ENCODE measurements around the gene FMNL1. TPM values are rescaled to one million over a fixed set of nuclear protein-coding genes. Genes with fewer than 3 reads are reported as not detected.

Gene FMNL1, protein sequence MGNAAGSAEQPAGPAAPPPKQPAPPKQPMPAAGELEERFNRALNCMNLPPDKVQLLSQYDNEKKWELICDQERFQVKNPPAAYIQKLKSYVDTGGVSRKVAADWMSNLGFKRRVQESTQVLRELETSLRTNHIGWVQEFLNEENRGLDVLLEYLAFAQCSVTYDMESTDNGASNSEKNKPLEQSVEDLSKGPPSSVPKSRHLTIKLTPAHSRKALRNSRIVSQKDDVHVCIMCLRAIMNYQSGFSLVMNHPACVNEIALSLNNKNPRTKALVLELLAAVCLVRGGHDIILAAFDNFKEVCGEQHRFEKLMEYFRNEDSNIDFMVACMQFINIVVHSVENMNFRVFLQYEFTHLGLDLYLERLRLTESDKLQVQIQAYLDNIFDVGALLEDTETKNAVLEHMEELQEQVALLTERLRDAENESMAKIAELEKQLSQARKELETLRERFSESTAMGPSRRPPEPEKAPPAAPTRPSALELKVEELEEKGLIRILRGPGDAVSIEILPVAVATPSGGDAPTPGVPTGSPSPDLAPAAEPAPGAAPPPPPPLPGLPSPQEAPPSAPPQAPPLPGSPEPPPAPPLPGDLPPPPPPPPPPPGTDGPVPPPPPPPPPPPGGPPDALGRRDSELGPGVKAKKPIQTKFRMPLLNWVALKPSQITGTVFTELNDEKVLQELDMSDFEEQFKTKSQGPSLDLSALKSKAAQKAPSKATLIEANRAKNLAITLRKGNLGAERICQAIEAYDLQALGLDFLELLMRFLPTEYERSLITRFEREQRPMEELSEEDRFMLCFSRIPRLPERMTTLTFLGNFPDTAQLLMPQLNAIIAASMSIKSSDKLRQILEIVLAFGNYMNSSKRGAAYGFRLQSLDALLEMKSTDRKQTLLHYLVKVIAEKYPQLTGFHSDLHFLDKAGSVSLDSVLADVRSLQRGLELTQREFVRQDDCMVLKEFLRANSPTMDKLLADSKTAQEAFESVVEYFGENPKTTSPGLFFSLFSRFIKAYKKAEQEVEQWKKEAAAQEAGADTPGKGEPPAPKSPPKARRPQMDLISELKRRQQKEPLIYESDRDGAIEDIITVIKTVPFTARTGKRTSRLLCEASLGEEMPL
- total RNA-seq = 100 to 1,000 TPM; 465 to 477 TPM

DNA sequence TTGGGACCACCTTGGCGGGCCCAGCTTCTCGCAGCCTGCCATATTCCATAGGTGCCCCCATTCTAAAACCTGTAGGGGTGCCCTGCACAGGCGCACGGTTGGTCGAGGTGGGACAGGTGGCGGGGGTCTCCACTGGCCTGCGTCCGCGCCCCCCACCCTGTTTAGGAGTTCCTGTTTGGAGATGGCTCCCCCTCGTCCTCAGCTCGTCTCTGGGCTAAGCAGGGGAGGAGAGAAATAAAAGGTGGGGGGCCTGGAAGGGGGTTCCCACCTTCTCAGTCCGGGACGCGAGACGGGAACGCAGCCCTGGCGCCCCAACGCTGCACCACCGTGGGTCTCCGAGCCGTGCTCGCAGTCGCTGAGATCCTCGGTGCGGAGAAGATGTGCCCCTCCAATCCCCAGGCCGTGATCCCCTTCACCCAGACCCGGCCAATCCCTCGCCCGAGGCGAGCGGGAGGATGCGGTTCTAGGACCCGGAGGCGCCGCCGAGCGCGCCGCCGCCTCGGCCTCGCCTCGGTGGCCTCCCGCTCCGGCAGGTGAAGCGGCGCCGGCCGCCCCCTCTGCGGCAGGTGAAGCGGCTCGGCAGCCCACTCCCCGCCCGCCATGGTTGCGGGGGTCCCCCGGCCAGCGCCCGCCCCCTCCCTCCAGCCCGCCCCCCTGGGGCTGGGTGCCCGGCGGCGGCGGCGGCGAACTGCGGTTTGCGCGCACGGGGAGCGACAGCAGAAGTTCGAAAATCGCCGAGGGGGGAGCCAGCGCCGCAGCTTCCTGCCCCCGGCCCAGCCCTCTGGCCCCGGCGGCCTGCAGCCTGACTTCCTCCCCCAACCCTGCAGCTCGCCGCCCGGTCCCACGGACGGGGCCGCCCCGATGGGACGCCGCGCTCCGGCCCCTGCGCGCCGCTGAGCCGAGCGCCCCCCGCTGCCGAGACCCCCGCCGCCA lies at the start of gene FMNL1:
Gene FMNL1, plus strand, starts transcription at position 805 of the 933 bp plus-strand sequence. CDS start 240 bp downstream, outside the sequence.
- peak; percentile 81 for DNase-seq
- Mint-ChIP-seq H3K36me3 (ENCODE audit: low read depth) (peaks cover 70% of the 10 kb centered on the region), H3K27ac (peak within 1 kb of the TSS; percentile 99), H3K4me1 (peaks cover 44% of the 10 kb centered on the region), H3K27me3 (no peaks in the 10 kb centered on the region), H3K9me3 (no peaks in the 10 kb centered on the region), H3K4me3 (peak within 1 kb of the TSS; percentile 100)
- ChIA-PET POLR2A (interaction anchor here (0.6 to 15.7 kb wide), 13 partner anchors 9 to 189 kb away, joined by 3 to 528 read pairs (median 4); partner anchors contain the start of genes HEXIM1, HEXIM2 and MAP3K14), CTCF (interaction anchor here (0.5 to 7.5 kb wide), 12 partner anchors 12 to 164 kb away, joined by 3 to 197 read pairs (median 30); partner anchors contain the start of genes ACBD4 and HEXIM1)

DNA sequence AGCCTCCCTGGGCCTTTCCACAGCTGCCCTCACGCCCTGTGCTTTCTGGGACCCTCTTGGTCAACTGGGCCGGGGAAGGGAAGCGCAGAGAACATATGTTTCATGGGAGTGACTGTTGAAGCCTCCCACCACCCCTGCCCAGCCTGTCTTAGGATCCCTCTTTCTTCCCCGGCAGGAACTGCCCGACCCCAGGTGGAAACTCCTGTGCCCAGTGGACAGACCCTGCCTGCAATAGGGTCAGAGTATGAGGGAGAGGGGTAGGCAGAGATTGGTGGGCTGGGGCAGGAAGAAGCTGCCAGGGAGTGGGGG lies 49.5 kb upstream of the FMNL1 start:
- ChIA-PET CTCF (interaction anchor here (2.0 to 3.1 kb wide), 3 partner anchors 21 to 37 kb away, joined by 17 to 22 read pairs (median 18); partner anchors contain the start of gene ACBD4), POLR2A (interaction anchor here (1.0 to 4.4 kb wide), 5 partner anchors 8 to 76 kb away, joined by 3 to 54 read pairs (median 9); partner anchors contain the start of genes HEXIM1 and HEXIM2)
- Mint-ChIP-seq H3K27me3 (no peaks in the 10 kb centered on the region), H3K4me1 (peaks cover 25% of the 10 kb centered on the region), H3K4me3 (no peak overlapping the region), H3K27ac (no peak overlapping the region), H3K9me3 (no peaks in the 10 kb centered on the region), H3K36me3 (ENCODE audit: low read depth) (no peaks in the 10 kb centered on the region)
- no peak for DNase-seq

DNA sequence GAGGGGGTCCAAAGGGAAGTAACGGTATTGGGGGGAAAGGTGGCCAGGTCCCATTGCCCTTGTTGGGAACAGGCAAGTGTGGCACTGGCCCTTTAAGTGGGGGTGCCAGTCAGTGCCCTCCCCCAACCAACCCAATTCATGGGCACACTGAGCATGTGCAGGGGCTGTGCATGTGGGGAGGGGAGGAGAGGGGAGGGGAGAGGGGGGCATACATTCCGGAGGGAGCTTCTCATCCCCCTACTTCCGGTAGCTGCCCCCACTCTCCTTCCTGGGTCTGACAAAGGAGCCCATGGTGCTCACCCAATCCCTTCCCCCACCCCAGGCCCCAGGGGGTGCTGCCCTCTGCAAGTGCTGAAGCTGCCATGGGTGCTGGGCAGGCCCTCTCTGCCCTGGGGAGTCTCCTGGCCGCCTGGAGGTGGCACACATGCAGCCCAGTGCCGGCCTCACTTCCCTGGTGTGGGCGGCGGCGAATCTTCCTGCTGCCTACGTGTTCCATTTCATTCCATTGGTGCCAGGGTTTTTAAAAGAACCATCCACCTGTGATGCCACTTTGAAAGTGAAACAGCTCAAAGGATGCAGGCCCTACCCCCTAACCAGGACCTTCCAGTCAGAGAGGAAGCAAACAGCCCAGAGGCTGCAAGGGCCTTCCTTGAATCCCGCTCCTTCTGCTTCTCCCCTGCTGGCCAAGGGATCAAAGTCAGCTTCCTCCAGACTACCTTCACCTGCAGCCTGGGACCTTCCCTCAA lies 49.0 kb upstream of the FMNL1 start:
- CTCF ChIA-PET = interaction anchor here (0.6 to 3.1 kb wide), 10 partner anchors 10 to 429 kb away, joined by 3 to 22 read pairs (median 8); partner anchors contain the start of genes ACBD4, HEXIM1 and HEXIM2
- POLR2A ChIA-PET = interaction anchor here (0.8 to 4.4 kb wide), 7 partner anchors 8 to 75 kb away, joined by 3 to 54 read pairs (median 4); partner anchors contain the start of genes HEXIM1 and HEXIM2
- Mint-ChIP-seq H3K4me1 (peaks cover 25% of the 10 kb centered on the region), H3K27ac (peak overlapping the region; percentile 81), H3K4me3 (peak overlapping the region; percentile 51), H3K9me3 (no peaks in the 10 kb centered on the region), H3K27me3 (no peaks in the 10 kb centered on the region), H3K36me3 (ENCODE audit: low read depth) (no peaks in the 10 kb centered on the region)
- peak; percentile 40 for DNase-seq

DNA sequence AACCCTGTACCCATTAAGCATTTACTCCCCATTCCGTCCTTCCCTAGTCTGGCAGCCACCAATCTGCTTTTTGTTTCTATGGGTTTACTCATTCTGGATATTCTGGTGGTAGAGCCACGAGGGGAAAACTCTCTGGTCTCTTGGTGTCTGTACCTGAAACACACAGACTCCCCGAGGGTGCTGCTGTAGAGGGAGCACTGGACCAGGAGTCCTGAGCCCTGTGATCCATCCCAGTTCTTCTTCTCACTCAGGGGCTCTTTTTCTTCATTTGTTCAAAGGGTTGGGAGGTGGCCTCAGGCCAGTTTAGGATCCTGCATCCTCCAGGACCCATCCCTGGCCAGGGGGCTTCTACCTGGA lies 45.9 kb upstream of the FMNL1 start:
- Mint-ChIP-seq H3K9me3 (no peaks in the 10 kb centered on the region), H3K4me3 (no peak overlapping the region), H3K36me3 (ENCODE audit: low read depth) (no peaks in the 10 kb centered on the region), H3K27me3 (no peaks in the 10 kb centered on the region), H3K4me1 (peaks cover 25% of the 10 kb centered on the region), H3K27ac (no peak overlapping the region)
- ChIA-PET POLR2A (interaction anchor here (1.4 to 1.6 kb wide), 2 partner anchors 14 to 27 kb away, joined by 3 to 4 read pairs; partner anchors contain the start of genes HEXIM1 and HEXIM2), CTCF (interaction anchor here (0.8 to 2.5 kb wide), 2 partner anchors 26 to 40 kb away, joined by 3 to 9 read pairs; partner anchors contain the start of gene ACBD4)
- no peak for DNase-seq

DNA sequence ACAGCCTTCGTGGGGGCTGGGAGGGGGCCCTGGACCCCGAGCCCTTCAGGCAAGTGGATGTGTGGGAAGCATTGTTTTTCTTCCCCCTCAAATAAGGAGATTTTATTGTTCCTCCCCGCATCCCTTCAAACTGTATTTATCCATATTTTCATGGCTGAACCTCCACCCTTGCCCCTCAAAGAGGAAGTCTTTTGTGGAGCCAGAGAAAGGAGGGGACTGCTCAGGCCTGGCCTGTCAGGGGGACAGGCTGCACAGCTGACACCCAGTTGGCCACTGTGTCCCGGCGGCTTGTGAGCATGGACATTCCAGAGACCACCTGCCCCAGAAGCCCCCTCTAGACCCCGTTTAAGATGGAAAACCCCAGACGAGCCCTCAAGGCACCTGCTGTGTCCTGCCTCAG lies 44.1 kb upstream of the FMNL1 start:
- H3K27ac Mint-ChIP-seq = no peak overlapping the region
- peaks cover 8% of the 10 kb centered on the region for H3K4me1 Mint-ChIP-seq
- no peaks in the 10 kb centered on the region for H3K27me3 Mint-ChIP-seq
- no peak for DNase-seq
- POLR2A ChIA-PET = no interaction called here
- no peak overlapping the region for H3K4me3 Mint-ChIP-seq
- H3K9me3 Mint-ChIP-seq = no peaks in the 10 kb centered on the region
- CTCF ChIA-PET = interaction anchor here (2.5 kb wide), 1 partner anchor 42 kb away, joined by 9 read pairs; the partner anchor contains the start of gene ACBD4
- H3K36me3 Mint-ChIP-seq (ENCODE audit: low read depth) = no peaks in the 10 kb centered on the region

DNA sequence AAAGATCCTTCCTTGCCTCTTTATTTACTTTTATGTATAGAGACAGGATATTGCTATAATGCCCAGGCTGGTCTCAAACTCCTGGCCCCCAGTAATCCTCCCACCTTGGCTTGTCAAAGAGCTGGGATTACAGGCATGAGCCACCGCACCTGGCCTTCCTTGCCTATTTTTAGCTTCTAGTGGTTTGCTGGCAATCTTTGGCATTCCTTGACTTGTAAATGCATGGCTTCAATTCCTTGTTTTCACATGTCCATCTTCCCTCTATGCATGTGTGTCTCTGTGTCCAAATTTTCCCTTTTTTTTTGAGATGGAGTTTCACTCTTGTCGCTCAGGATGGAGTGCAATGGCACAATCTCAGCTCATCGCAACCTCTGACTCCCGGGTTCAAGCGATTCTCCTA lies 37.5 kb upstream of the FMNL1 start:
- H3K4me1 Mint-ChIP-seq = no peaks in the 10 kb centered on the region
- H3K4me3 Mint-ChIP-seq = no peak overlapping the region
- ChIA-PET CTCF (interaction anchor here (0.6 to 2.2 kb wide), 5 partner anchors 13 to 92 kb away, joined by 3 to 8 read pairs (median 5); partner anchors contain the start of gene ACBD4), POLR2A (interaction anchor here (0.7 kb wide), 1 partner anchor 56 kb away, joined by 4 read pairs; no protein-coding TSS in a partner anchor)
- no peaks in the 10 kb centered on the region for H3K27me3 Mint-ChIP-seq
- no peaks in the 10 kb centered on the region for H3K9me3 Mint-ChIP-seq
- H3K27ac Mint-ChIP-seq = no peak overlapping the region
- DNase-seq = no peak
- H3K36me3 Mint-ChIP-seq (ENCODE audit: low read depth) = no peaks in the 10 kb centered on the region

DNA sequence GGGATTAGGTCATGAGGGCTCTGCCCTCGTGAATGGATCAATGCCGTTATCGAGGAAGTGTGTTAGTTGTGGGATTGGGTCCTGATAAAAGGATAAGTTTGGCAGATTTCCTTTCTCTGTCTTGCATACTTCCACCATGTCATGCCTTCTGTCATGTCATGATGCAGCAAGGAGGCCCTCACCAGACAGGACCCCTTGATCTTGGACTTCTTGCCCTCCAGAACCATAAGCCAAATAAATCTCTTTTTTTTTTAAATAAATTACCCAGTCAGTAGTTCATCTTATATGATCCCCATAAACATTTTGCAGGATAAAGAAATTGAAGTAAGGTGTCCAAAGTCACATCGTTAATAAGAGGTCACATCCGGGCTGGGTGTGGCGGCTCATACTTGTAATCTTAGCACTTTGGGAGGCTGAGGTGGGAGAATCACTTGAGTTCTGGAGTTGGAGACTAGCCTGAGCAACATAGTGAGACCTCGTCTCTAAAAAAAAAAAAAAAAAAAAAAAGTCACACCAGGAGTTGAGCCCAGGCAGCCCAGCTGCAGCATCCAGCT lies 34.8 kb upstream of the FMNL1 start:
- ChIA-PET CTCF (interaction anchor here (1.1 kb wide), 1 partner anchor 51 kb away, joined by 5 read pairs; the partner anchor contains the start of gene ACBD4), POLR2A (no interaction called here)

DNA sequence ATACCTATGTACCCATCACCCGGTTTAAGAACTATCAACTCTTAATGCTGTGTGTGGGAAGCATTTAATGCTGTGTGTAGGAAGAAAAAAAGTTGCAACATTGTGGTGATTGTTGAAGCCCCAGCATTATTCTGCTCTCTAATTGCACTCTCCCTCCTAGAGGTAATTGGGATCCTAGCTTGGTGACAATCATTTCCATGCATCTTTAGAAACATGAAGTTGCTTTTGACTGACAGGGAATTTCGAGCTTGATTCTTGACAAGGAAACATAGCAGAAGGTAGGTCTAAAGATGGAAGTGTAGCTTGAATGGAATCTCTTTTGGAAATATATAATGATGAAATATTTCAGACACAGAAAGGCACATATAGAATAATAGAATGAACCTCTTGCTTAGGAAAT lies 32.7 kb upstream of the FMNL1 start:
- H3K36me3 Mint-ChIP-seq (ENCODE audit: low read depth) = no peaks in the 10 kb centered on the region
- ChIA-PET POLR2A (interaction anchor here (1.6 kb wide), 1 partner anchor 40 kb away, joined by 7 read pairs; the partner anchor contains the start of gene HEXIM1), CTCF (interaction anchor here (0.5 to 2.0 kb wide), 4 partner anchors 9 to 54 kb away, joined by 3 to 9 read pairs (median 6); partner anchors contain the start of gene ACBD4)
- H3K4me3 Mint-ChIP-seq = no peak overlapping the region
- no peak overlapping the region for H3K27ac Mint-ChIP-seq
- no peaks in the 10 kb centered on the region for H3K27me3 Mint-ChIP-seq
- no peak for DNase-seq
- no peaks in the 10 kb centered on the region for H3K9me3 Mint-ChIP-seq
- H3K4me1 Mint-ChIP-seq = no peaks in the 10 kb centered on the region

More for the DNA sequence above, 34.8 kb upstream of the FMNL1 start:
- H3K36me3 Mint-ChIP-seq (ENCODE audit: low read depth) = no peaks in the 10 kb centered on the region
- H3K27ac Mint-ChIP-seq = no peak overlapping the region
- H3K4me1 Mint-ChIP-seq = no peaks in the 10 kb centered on the region
- DNase-seq = no peak
- no peaks in the 10 kb centered on the region for H3K27me3 Mint-ChIP-seq
- H3K4me3 Mint-ChIP-seq = no peak overlapping the region
- no peaks in the 10 kb centered on the region for H3K9me3 Mint-ChIP-seq

DNA sequence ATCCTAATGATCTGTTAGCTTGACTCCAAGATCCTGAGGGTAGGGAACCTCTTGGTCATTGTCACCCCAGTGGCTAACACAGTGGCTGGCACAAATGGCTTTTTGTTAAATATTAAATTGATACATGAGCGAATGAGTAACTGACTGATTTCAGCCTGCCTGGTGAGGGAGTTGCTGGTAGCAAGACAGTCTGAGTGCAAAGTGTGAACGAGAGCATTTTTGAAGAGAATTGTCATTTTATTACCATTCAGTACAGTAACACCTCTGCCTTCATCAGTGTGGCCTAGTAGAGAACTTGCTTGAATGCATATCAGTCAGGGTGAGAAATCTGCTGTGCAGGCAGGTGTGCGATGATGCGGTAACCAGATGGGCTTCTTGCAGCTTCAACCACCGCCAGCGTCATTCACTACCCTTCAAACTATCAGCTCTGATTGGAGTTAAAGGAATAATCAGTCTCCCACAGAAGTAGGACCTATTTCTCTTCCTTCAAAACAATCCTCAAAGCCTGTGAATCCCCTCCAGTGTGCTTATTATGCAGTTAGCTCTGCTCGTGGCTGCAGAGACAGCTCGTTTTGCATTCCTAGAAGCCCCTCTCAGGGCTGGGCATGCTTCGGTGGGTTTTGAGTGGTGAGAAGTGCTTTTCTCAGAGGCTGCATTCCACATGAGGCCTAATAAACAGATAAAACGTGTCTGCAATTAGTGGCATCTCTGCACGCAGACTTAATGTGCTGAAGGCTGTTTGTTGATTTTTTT lies 31.0 kb upstream of the FMNL1 start:
- peaks cover 3% of the 10 kb centered on the region for H3K9me3 Mint-ChIP-seq
- no peaks in the 10 kb centered on the region for H3K36me3 Mint-ChIP-seq (ENCODE audit: low read depth)
- no peak overlapping the region for H3K27ac Mint-ChIP-seq
- H3K4me3 Mint-ChIP-seq = no peak overlapping the region
- DNase-seq = no peak
- POLR2A ChIA-PET = interaction anchor here (1.9 kb wide), 1 partner anchor 42 kb away, joined by 6 read pairs; the partner anchor contains the start of gene HEXIM1
- CTCF ChIA-PET = interaction anchor here (1.0 to 10.4 kb wide), 2 partner anchors 29 to 55 kb away, joined by 4 to 221 read pairs; partner anchors contain the start of gene ACBD4
- no peaks in the 10 kb centered on the region for H3K27me3 Mint-ChIP-seq
- H3K4me1 Mint-ChIP-seq = no peaks in the 10 kb centered on the region

DNA sequence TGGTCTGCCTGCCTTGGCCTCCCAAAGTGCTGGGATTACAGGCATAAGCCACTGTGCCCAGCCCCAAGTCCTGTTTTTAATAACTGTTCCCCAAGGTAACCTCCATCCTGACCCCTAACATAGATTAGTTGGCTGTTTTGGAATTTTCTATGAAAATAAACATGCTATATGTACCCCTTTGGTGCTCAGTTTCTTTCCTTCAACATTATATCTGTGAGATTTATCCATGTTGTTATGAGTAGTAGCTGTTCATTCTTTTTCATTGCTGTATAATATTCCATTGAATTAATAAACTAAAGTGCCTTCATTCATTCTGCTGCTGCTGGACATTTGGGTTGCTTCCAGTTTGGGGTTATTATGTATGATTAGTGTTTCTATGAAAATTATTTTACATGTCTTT lies 26.3 kb upstream of the FMNL1 start:
- ChIA-PET CTCF (interaction anchor here (1.3 to 10.4 kb wide), 3 partner anchors 22 to 60 kb away, joined by 8 to 221 read pairs (median 9); partner anchors contain the start of gene ACBD4), POLR2A (interaction anchor here (1.3 to 1.7 kb wide), 2 partner anchors 60 to 75 kb away, joined by 3 to 6 read pairs; partner anchors contain the start of gene ACBD4)
- DNase-seq = no peak
- H3K4me3 Mint-ChIP-seq = no peak overlapping the region
- H3K4me1 Mint-ChIP-seq = peaks cover 7% of the 10 kb centered on the region
- H3K27ac Mint-ChIP-seq = no peak overlapping the region
- H3K9me3 Mint-ChIP-seq = peaks cover 3% of the 10 kb centered on the region
- H3K36me3 Mint-ChIP-seq (ENCODE audit: low read depth) = no peaks in the 10 kb centered on the region
- no peaks in the 10 kb centered on the region for H3K27me3 Mint-ChIP-seq

Data from activated CD4-positive, alpha-beta memory T cell treated with anti-CD3 and anti-CD28 coated beads, Interleukin-2, amount 10 ng/mL, durations not matched to agents 7 days and 5 days (primary cell).